ENCODE data around the gene SC5D. TPM values are rescaled to one million over a fixed set of nuclear protein-coding genes. Genes with fewer than 3 reads are reported as not detected.

Gene SC5D
- total RNA-seq, 1 experiment from 2014 or later: 25.9 TPM

- H3K36me3 Mint-ChIP-seq (ENCODE audit: insufficient read depth, unreplicated experiment): no peaks in the 10 kb centered on the region
- H3K9me3 Mint-ChIP-seq (ENCODE audit: unreplicated experiment): no peaks in the 10 kb centered on the region
- BruUV-seq (replicated peaks): no TSS peak
- no peak for DNase-seq (ENCODE audit: unreplicated experiment)
- no peak overlapping the region for H3K27ac Mint-ChIP-seq (ENCODE audit: low read depth, unreplicated experiment)
- no peak overlapping the region for H3K4me3 Mint-ChIP-seq (ENCODE audit: unreplicated experiment)
- POLR2A ChIA-PET: interaction anchor here (0.7 kb wide), 1 partner anchor 61 kb away, joined by 3 read pairs; no protein-coding TSS in a partner anchor
- H3K27me3 Mint-ChIP-seq (ENCODE audit: insufficient read depth, unreplicated experiment): peaks cover under 1% of the 10 kb centered on the region
- CTCF ChIA-PET: interaction anchor here (1.3 to 2.0 kb wide), 2 partner anchors 262 to 264 kb away, joined by 4 to 9 read pairs; no protein-coding TSS in a partner anchor
- intact Hi-C loops (cut with micrococcal nuclease): no loop called here
- no peaks in the 10 kb centered on the region for H3K4me1 Mint-ChIP-seq (ENCODE audit: insufficient read depth, unreplicated experiment)
- TF ChIP-seq CTCF (IDR thresholded peaks at IDR 0.05; ENCODE audit: unreplicated experiment): no peak
These were observed 35.8 kb downstream of the SC5D start for GRCh38 chr11:121328176-121328966.

- ChIA-PET CTCF (no interaction called here), POLR2A (no interaction called here)
- Mint-ChIP-seq H3K4me1 (ENCODE audit: insufficient read depth, unreplicated experiment) (no peaks in the 10 kb centered on the region), H3K27ac (ENCODE audit: low read depth, unreplicated experiment) (no peak overlapping the region), H3K27me3 (ENCODE audit: insufficient read depth, unreplicated experiment) (peaks cover 8% of the 10 kb centered on the region), H3K36me3 (ENCODE audit: insufficient read depth, unreplicated experiment) (no peaks in the 10 kb centered on the region), H3K9me3 (ENCODE audit: unreplicated experiment) (no peaks in the 10 kb centered on the region), H3K4me3 (ENCODE audit: unreplicated experiment) (no peak overlapping the region)
- intact Hi-C loops (cut with micrococcal nuclease): no loop called here
- BruUV-seq (replicated peaks): no TSS peak
- no peak for TF ChIP-seq CTCF (IDR thresholded peaks at IDR 0.05; ENCODE audit: unreplicated experiment)
- DNase-seq (ENCODE audit: unreplicated experiment): no peak
These were observed 36.6 kb downstream of the SC5D start for GRCh38 chr11:121328967-121329679.

GRCh38 chr11:121329781-121330395, 37.3 kb downstream of the SC5D start:
- no peak for DNase-seq (ENCODE audit: unreplicated experiment)
- Mint-ChIP-seq H3K27ac (ENCODE audit: low read depth, unreplicated experiment) (no peak overlapping the region), H3K9me3 (ENCODE audit: unreplicated experiment) (no peaks in the 10 kb centered on the region), H3K27me3 (ENCODE audit: insufficient read depth, unreplicated experiment) (peaks cover 16% of the 10 kb centered on the region), H3K4me3 (ENCODE audit: unreplicated experiment) (no peak overlapping the region), H3K36me3 (ENCODE audit: insufficient read depth, unreplicated experiment) (no peaks in the 10 kb centered on the region), H3K4me1 (ENCODE audit: insufficient read depth, unreplicated experiment) (no peaks in the 10 kb centered on the region)
- ChIA-PET CTCF (no interaction called here), POLR2A (no interaction called here)
- TF ChIP-seq CTCF (IDR thresholded peaks at IDR 0.05; ENCODE audit: unreplicated experiment): no peak
- BruUV-seq (replicated peaks): no TSS peak
- intact Hi-C loops (cut with micrococcal nuclease): no loop called here
